ENCODE results near the gene ASXL2. TPM values are rescaled to one million over a fixed set of nuclear protein-coding genes. Genes with fewer than 3 reads are reported as not detected.

Gene ASXL2
- polyA plus RNA-seq, 3 donors, result 3.6 to 13.4 (median 7.1) TPM

- DNase-seq, result no peak
- Mint-ChIP-seq H3K27ac (no peak overlapping the region), H3K36me3 (peaks cover 0 to 5% of the 10 kb centered on the region in 2 donors), H3K4me3 (no peak overlapping the region), H3K4me1 (no peaks in the 10 kb centered on the region), H3K27me3 (ENCODE audit: low read depth in 3 of 3) (peaks cover 2 to 11% (median 10%) of the 10 kb centered on the region in 3 donors), H3K9me3 (no peaks in the 10 kb centered on the region)
- H3K4me3 ChIP-seq (replicated peaks in 1 of 3; ENCODE audit: low read depth in 2 of 3, low read length in 3 of 3), result no peak overlapping the region
- no peak overlapping the region for H2AFZ ChIP-seq (ENCODE audit: insufficient read depth, low read depth, low read length, poor library complexity, severe bottlenecking)
- intact Hi-C loops (cut with micrococcal nuclease), result no loop called here
- no peaks in the 10 kb centered on the region for H3K27me3 ChIP-seq (ENCODE audit: control insufficient read depth in 2 of 2, insufficient read depth in 2 of 2, low read length in 2 of 2)
- H3K36me3 ChIP-seq (replicated peaks in 1 of 2; ENCODE audit: control insufficient read depth in 1 of 2, insufficient read depth in 2 of 2, low read length in 2 of 2), result peaks cover 0 to 5% of the 10 kb centered on the region in 2 donors
- H4K20me1 ChIP-seq (ENCODE audit: insufficient read depth, low read length), result no peaks in the 10 kb centered on the region
- H3K27ac ChIP-seq (ENCODE audit: low read depth in 1 of 2, low read length in 2 of 2), result no peak overlapping the region
- WGBS (ENCODE audit: insufficient coverage), result no CpG with 5 or more reads among the region's 2 CpGs
- no peak overlapping the region for H3K9ac ChIP-seq (ENCODE audit: insufficient read depth, low read length, poor library complexity, severe bottlenecking)
- H3K4me2 ChIP-seq (replicated peaks; ENCODE audit: extremely low read depth, low read length, poor library complexity, severe bottlenecking), result no peak overlapping the region
- no peaks in the 10 kb centered on the region for H3K4me1 ChIP-seq (ENCODE audit: control insufficient read depth in 1 of 2, insufficient read depth in 2 of 2, low read length in 2 of 2)
- no peaks in the 10 kb centered on the region for H3K9me3 ChIP-seq (replicated peaks in 1 of 2; ENCODE audit: control insufficient read depth in 1 of 2, insufficient read depth in 1 of 2, low read length in 2 of 2)
- no peak for TF ChIP-seq CTCF (IDR thresholded peaks at IDR 0.05)
- H3K79me2 ChIP-seq (ENCODE audit: insufficient read depth, low read length), result no peaks in the 10 kb centered on the region
Measured at GRCh38 chr2:25922501-25922900, 44.2 kb upstream of the ASXL2 start.

GRCh38 chr2:25920786-25921415 lies 42.6 kb upstream of the ASXL2 start:
- no peak for TF ChIP-seq CTCF (IDR thresholded peaks at IDR 0.05)

More at GRCh38 chr2:25920786-25921415, 42.6 kb upstream of the ASXL2 start:
- H3K36me3 Mint-ChIP-seq, result no peaks in the 10 kb centered on the region
- H3K36me3 ChIP-seq (replicated peaks in 1 of 2; ENCODE audit: control insufficient read depth in 1 of 2, insufficient read depth in 2 of 2, low read length in 2 of 2), result no peaks in the 10 kb centered on the region
- no peak for DNase-seq
- no peak overlapping the region for H3K4me3 ChIP-seq (replicated peaks in 1 of 3; ENCODE audit: low read depth in 2 of 3, low read length in 3 of 3)
- H3K27ac Mint-ChIP-seq, result peak overlapping the region in 1 of 7 donors; percentile 15
- no peaks in the 10 kb centered on the region for H4K20me1 ChIP-seq (ENCODE audit: insufficient read depth, low read length)
- H2AFZ ChIP-seq (ENCODE audit: insufficient read depth, low read depth, low read length, poor library complexity, severe bottlenecking), result no peak overlapping the region
- H3K27ac ChIP-seq (ENCODE audit: low read depth in 1 of 2, low read length in 2 of 2), result no peak overlapping the region
- H3K9ac ChIP-seq (ENCODE audit: insufficient read depth, low read length, poor library complexity, severe bottlenecking), result no peak overlapping the region
- H3K27me3 Mint-ChIP-seq (ENCODE audit: low read depth in 3 of 3), result peaks cover 7 to 14% (median 12%) of the 10 kb centered on the region in 3 donors
- H3K4me2 ChIP-seq (replicated peaks; ENCODE audit: extremely low read depth, low read length, poor library complexity, severe bottlenecking), result no peak overlapping the region
- H3K27me3 ChIP-seq (ENCODE audit: control insufficient read depth in 2 of 2, insufficient read depth in 2 of 2, low read length in 2 of 2), result no peaks in the 10 kb centered on the region
- WGBS (ENCODE audit: insufficient coverage), result 96% methylated on average over 6 of the region's 12 CpGs
- no peaks in the 10 kb centered on the region for H3K79me2 ChIP-seq (ENCODE audit: insufficient read depth, low read length)
- H3K9me3 ChIP-seq (replicated peaks in 1 of 2; ENCODE audit: control insufficient read depth in 1 of 2, insufficient read depth in 1 of 2, low read length in 2 of 2), result no peaks in the 10 kb centered on the region
- intact Hi-C loops (cut with micrococcal nuclease), result no loop called here
- peaks cover 9% of the 10 kb centered on the region for H3K4me1 Mint-ChIP-seq
- H3K4me3 Mint-ChIP-seq, result no peak overlapping the region
- H3K4me1 ChIP-seq (ENCODE audit: control insufficient read depth in 1 of 2, insufficient read depth in 2 of 2, low read length in 2 of 2), result peaks cover 6 to 7% of the 10 kb centered on the region in 2 donors
- no peaks in the 10 kb centered on the region for H3K9me3 Mint-ChIP-seq
